Measurements from ENCODE around the gene GSK3A.
"Not testable (repeated sequence)": the region's sequence is repeated elsewhere in the genome, so short reads cannot be mapped to it uniquely, and the experiment has no call there.

Gene GSK3A

DNA sequence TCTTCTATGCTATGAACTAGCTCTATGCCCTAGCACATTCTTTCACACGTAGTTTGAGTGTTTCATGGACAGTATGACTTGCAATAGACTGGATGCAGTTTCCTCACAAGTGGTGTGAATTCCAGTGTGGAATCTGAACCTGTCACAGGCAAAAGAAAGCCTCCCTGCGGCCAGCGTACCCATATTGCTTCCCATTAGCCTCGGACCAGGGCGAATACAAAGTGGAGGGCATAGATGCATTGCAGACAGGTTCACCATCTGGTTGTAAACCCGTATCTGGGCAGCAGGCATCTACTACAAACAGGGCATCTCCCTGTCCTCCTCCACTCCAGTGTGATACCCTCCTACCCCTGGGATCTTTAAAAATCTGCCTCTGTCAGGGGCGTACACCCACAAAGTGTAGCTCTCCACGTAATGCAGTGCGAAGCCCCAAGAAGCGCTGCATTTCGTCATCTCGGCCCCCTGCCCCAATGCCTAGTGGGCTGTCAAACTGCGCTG, 25.3 kb upstream of the GSK3A start:
- no peak for DNase-seq

DNA sequence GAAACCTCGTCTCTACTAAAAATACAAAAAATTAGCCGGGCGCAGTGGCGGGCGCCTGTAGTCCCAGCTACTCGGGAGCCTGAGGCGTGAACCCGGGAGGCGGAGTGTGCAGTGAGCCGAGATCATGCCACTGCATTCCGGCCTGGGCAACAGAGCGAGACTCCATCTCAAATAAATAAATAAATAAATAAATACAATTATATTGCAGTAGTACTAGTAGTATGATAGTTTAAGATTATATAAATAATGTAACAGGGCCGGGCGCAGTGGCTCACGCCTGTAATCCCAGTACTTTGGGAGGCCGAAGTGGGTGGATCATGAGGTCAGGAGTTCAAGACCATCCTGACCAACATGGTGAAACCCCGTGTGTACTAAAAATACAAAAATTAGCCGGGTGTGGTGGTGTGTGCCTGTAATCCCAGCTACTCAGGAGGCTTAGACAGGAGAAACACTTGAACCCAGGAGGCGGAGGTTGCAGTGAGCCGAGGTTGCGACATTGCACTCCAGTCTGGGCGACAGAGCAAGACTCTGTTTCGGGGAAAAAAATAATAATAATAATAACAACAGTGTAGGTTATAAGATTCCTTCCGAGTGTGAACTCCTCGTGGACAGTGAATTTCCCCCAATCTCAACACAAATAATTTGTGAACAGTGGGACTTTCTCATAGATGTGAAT, 24.7 kb upstream of the GSK3A start:
- not testable (repeated sequence) for DNase-seq

DNA sequence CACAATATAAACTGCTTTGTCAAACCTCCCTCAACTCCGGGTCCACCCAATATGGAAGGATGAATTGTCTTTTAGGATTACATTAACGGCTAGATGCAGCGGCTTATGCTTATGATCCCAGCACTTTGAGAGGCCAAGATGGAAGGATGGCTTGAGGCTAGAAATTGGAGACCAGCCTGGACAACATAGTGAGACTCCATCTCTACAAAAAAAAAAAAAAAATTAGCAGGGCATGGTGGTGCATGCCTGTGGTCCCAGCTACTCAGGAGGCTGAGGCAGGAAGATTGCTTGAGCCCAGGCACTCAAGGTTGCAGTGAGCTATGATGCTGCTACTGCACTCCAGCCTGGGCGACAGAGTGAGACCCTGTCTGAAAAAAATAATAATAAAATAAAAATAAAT, 23.7 kb upstream of the GSK3A start:
- not testable (repeated sequence) for DNase-seq

DNA sequence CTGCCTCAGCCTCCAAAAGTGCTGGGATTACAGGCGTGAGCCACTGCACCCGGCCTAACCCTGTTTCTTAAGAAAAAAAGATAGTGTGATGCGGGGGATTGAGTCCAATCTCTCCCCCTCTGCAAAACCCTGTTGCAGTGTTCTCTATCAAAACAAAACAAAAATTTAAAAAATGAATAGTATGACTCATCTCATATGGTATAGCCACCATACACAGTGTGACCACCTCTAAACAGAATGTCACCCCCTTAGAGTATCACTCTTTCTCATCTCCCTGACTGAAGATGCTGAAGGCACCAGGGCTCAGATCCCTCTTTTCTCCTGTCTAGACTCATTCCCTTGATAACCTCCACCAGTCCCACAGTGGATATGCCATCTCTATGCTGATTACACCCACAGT, 19.4 kb upstream of the GSK3A start:
- DNase-seq = no peak

DNA sequence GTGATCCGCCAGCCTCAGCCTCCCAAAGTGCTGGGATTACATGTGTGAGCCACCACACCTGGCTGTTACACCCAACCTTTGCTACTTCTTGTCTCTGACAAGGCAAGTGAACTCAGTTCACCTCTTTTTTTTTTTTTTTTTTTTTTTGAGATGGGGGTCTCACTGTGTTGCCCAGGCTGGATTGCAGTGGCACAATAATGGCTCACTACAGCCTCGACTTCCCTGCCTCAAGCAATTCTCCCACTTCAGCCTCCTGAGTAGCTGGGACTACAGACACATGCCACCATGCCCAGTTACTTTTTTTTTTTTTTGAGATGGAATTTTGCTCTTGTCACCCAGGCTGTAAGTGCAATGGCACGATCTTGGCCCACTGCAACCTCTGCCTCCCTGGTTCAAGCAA, 15.4 kb upstream of the GSK3A start:
- not testable (repeated sequence) for DNase-seq

DNA sequence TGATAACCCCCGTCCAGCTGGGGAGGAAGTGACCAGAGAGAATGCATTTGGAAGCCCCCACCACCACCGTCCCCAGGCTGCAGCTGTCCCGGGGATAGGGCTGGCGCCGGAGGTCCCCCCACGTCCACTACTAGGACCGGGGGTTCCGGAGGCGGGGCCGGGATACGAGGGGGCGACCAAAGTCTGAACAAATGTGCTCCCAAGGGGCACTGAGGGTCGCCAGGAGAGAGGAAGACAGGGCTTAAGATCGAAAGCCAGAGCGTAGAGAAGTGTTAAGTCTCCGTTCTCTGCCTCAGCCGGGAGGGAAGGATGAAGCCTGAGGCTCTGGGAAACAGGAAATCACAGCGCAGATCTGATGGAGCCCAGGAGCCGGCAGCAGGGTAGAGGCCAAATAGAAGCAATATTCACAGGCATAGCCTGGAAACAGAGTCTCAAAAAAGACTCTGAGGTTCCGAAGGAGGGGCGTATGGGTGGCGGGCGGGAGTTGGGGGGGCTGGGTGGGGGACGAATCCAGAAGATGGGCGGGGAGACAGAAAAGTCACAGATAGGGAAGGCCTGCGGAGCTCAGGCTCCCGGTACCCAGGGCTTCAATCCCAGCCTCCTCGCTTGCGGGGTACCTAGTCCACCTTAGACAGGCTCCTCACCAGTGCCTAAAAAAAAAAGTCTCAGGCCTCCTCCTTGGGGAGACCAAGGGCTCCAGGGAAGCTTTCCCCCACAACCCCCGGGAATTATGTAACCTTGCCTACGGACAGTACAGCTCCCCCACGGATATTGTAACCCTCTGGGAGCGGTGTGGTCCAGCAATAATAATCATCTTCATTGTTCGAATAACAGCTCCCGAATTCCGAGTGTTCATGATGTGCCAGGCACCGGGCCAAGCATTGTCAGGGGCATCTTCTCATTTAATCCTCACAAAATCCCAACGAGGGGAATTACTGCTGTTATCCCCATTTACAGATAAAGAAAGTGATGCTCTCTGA, 13.7 kb upstream of the GSK3A start:
- DNase-seq = no peak

DNA sequence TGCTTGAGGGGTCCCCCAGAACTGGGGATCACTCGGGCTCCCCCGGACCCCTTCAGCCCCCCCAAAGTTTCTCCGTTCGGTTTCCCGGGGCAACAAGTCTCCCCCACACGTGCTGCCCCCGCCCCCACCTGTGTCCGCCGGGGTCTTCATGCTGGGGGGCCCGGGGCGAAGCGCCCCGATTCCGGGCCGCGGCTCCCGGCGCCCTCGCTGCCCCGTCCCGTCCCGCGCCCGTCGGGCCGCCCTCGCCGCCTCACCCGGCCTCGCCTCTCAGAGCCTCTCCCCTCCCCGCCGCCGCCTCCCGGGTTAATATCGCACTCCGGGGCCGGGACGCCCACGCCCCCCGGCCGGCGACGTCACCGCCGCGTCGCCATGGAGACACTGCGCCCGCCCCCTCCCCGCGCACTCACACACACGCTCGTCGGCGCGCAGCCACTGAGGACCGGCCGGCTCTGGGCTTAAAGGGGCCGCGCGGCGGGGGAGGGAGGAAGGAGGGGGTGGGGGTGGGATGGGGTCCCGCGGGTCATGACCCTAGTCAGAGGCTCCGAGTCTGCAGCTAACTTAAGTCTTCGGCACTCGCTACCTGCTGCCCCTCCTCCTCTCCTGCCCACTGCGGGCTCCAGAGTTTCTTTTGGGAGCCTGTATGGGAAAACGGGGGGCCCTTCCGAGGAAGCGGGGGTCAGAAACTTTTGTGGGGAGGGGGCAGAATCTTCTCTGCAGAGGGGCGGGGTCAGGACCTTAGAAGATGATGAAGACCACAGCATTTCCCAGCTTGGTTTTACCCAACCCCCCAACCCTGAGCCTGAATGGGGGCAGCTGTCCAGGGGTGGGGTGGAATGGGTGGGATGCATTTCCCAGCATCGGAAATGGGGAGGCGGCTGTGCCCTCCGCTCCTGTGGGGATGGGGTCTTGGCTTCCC, 12.7 kb upstream of the GSK3A start, which contains the start of gene ERF:
Gene ERF, minus strand, starts transcription at position 279 of the 916 bp plus-strand sequence. Its CDS starts 129 bp downstream, at position 150.
- peak; percentile 96 for DNase-seq

DNA sequence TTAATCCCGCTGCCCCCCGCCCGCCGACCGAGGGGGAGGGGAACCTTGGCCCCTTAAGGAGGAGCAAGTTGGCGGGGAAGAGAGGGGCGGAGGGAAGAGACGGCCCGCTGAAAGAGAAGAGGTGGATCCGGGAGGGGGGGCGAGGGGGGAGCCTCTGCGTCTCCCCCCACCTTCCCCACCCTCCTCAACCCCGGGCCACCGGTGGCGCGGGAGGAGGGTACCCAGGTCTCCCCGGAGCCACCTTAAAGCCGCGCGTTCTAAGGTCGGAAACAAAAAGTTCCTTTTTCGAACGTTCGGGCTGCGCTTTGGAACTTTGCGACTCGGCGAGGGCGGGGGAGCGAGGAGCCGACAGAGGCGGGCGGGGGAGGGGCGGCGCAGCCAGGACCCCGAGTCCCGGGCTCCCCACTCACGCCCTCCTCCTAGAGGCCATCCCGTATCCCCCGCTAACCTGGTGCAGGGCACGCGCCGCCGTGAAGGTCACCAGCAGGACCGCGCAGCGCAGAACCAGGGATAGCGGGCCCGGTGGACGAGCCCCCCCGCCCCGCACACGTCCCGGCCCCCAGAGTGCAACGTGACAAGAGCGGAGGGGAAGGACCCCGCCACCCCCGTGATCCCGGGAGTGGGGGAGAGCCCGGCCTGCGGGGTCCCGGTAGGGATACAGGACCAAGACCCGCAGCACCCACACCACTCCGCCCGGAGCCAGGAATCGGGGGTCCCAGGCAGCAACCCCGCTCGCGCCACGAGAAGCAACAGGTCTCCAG, 11.9 kb upstream of the GSK3A start:
- DNase-seq = peak; percentile 79

DNA sequence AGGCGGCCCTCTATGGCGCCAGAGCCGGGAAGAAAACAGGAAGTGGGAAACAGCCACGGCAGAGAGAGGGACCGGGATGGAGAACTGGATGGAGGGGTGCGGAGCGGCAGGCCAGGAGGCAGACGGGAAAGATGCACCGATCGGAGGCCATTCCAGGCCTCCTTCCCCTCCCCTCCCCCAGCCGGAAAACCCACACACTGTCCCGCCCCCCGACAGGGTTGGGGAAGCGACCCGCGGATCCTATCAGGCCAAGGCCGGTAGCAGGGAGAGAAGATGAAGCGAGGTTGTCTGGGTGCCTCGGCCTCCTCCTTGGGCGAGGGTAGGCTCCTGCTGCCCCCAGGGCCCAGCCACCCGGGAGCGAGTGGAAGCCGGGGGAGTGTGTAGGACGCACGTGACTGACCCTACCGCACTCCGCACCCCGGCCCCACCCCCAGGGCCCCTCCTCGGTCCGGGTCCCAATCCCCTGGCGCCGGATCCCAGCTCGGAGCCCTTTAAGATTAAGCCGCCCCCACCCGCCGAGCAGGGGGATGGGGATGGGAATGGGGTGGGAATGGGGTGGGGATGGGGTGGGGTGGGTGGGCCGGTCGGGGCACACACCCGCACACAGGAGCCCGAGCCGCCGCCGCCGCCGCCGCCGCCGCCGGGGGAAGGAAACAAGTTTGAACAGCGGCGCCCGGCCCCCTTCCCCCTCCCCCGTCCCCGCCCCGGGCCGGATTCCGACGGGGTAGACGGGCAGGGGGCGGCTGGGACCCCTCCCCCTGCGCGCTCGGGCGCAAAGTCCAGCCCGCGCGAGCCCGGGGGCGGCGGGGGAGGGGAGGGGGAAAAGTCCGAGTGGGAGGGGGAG, 11.1 kb upstream of the GSK3A start:
- DNase-seq = peak; percentile 64

DNA sequence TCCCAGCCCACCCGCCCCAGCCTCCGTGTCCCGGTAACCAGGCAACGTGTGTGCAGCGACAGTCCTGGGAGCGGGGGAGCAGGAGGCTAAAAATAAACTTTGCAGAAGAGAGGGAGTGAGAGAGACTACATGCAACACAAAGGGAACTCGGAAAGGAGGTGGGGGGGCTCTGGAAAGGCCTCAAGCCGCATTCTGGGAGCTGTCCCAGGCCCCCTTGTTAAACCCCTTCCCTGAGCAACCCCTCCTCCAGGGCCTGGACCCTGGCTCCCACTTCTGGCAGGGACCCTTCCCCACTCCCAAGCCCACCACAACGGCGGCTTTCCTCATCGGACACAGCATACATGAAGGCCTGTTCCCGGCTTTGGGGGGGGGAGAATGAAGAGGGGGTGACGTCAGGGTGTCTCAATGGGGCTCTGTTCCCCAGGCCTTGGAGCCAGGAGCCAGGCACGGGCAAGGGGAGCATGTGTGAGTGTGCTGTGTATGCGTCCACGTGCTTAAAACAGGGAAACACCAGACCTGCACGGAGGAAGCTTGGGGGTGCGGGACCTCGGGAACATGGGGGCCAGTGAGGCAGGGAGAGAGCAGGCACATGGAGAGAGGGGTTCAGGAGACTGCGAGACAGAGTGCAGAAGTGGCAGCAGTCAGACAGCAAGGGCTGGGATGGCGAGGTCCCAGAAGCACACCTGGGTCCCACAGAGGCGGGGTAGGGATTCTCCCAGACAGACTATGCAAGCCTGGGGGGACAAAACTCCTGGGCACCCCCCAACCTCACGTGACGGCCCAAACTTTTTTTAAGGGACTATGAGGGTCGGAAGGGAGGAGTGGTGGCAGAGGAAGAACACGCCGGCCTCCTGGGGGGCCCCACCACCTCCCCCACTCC, 10.2 kb upstream of the GSK3A start:
- DNase-seq = peak; percentile 33

DNA sequence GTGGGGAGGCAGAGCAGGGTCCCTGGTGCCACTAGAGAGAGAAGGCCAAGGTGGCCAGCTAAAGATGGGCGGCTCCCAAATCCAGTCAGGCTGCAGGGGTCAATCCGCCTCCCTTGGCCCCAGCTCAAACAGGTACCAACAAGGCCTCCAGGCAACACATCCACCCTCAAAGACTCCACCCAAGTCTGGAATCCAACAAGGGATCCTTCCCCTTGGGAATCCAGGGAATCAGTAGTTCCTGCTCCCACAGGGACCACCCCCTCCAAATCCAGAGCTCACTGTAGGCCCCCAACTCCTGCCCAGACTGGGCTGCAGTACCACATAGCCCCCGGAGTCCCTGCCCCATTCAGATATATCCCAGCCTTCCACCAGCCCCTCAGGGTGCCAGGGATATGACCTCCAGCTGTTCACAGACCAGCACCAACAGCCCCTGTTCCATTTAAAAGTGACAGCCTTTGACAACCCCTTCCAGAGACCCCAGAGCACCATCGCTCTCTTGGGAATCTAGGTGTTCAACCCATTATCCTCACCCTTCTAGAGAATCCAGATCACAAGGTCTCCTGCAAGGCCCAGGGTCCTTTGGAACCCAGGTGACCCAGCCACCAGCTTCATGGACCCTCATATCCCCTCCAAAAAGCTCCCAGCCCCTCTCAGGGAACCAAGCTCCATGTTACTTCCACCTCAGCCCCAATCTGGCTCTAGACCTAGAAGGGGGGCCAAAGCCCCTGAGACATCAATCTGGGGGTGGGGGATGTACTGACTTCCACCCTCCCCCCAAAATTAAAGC, 9.4 kb upstream of the GSK3A start:
- DNase-seq = no peak

DNA sequence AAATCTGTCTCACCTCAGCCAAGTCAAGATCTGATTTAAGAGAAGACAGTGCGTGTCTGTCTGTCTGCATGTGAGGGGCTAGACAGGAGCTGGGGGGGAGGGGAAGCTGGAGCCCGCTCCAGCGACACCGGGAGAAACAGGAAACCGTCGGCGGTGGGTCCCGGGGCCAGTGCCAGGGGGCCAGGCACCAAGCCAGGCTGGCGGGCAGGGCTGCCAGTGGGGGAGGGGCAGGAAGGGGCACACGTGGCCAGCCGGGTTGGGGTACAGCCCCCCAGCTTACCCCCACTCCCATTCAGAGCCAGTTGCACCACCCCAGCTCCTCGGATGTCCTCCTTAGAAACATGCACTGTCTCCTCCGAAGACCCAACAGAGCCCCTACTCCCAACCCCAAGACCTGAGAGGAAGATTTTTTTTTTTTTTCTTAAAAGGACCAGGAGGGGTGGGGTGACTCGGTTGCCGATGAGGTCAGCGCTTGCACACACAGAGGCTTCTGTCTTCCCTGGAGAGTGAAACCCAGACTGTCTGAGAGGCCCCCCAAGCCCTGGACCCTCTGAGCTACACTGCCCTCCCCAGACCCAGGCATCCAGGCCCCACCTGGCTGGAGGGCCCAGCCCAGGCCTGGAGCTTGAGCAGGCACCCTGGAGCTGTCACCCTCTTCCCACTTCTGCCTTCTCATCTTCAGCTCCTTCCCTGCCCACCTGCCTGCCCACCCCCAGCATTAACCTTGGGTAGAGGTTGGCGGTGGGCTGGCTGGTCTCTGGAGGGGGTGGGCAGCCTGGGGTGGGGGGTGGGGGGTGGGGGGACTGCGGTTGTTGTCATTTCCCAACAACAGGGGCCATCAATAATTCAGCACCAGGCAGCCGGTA, 8.5 kb upstream of the GSK3A start:
- DNase-seq = peak; percentile 29

DNA sequence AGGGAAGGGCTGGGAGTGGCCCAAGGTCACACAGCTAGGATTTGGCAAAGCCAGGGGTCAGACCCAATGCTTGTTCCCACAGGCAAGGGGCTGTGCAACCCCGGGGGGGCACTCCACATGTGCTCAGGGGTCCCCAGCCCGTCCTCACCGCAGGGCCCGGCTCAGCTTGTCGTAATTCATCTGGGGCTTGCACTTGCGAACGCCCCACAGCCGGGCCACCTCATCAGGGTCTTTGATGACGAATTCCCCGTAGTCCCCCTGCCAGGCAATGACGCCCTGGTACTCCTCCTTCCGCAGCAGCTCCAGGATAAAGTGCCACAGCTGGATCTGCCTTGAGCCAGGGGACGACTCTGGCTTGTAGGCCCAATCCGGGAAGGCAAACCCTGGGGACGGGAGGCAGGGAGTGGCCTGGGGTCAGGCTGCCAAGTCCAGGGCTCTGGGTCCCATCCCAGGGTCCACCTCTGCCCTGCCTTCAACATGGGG, 7.8 kb upstream of the GSK3A start:
- DNase-seq = peak; percentile 18

DNA sequence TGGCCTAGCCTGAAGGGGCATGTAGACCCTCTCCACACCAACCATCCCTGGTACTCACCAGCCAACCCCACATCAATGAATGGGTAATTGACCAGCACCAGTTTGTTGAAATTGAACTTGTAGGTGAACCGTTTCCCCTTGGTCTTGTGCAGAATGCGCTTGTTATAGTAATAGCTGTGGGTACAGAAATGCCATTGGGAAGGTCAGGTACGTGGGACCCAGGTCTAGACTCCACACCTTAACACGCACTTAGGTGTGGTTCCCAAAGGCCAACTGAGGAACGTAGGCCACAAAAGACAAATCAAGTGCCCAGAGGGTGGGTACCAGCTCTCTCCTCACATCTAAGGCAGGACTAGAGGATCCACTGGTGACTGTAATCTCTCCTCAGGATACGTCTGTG, 7.4 kb upstream of the GSK3A start:
- DNase-seq = no peak

DNA sequence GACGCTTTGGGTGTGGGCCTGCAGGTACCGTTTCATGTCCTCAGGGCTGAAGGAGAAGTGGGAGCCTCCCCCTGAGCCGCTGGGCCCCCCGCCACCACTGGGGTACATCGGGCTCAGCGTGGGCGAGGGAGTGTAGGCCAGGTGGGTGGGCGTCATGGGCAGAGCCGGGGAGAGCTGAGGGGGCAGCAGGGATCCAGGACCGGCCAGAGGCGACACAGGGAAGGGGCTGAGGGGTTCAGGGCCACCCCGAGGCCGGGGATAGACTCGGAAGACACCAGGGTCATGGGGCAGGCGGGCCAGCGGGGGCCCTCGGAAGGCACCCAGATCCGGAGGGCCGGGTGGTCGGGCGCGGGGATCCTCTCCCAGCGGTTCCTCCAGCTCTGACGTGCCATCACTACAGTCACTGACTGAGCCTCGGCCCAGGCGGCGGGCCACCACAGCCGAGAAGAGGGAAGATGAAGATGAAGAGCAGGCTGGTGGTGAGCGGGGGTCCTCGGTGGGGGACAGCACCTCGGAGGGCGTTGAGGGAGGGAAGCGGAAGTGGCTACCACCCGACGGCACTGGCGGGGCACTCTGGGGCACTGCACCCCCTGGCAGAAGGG, 6.8 kb upstream of the GSK3A start:
- DNase-seq = peak; percentile 40

DNA sequence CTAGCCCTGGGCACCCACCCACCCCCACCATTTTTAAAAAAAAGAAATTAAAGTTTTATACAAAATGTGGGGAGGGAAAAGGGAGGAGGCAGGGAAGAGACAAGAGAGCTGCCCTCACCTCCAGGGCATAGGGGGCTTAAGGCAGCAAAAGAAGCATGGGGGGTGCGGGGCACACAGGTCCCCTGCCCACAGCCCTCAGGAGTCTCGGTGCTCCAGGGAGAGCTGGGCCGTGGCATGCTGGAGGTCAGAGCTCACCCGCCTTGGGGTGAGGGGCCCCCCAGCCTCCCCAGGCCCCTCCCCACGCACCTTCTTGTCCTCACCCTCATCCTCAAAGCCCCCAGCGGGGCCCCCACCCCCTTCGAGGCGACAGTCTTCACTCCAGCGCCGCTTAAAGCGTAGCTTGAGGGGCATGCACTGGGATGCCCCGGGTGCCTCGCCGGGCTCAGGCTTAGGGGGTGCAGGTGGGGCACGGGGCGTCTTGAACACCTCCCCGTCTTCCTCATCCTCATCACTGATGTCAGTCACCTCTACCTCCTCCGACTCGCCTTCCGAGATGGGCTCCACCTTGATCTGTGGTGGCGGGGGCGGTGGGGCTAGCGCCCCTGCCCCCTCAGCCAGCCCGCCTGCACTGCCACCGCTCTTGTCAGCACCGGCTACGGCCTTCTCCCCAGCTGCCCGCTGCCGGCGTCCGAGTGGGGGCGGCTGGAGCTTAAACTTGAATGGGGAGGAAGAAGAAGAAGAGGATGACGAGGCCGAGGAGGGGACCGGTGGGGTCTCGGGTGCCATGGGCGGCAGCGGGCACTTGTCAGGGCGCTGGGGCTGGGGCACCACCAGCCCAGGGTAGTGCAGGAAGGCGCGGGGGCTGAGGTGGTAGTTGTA, 6.1 kb upstream of the GSK3A start:
- no peak for DNase-seq
